Inflammatory macrophage treated with lipopolysaccharide for 4 hours (primary cell): ENCODE results near the gene KIAA1191.
"Not testable (repeated sequence)": the region's sequence is repeated elsewhere in the genome, so short reads cannot be mapped to it uniquely, and the experiment has no call there.

Experiments
- DNase-seq: peaks from one replicate; pipeline ENCODE4 v3.0.0-alpha.2; 2020

The KIAA1191 gene

DNA sequence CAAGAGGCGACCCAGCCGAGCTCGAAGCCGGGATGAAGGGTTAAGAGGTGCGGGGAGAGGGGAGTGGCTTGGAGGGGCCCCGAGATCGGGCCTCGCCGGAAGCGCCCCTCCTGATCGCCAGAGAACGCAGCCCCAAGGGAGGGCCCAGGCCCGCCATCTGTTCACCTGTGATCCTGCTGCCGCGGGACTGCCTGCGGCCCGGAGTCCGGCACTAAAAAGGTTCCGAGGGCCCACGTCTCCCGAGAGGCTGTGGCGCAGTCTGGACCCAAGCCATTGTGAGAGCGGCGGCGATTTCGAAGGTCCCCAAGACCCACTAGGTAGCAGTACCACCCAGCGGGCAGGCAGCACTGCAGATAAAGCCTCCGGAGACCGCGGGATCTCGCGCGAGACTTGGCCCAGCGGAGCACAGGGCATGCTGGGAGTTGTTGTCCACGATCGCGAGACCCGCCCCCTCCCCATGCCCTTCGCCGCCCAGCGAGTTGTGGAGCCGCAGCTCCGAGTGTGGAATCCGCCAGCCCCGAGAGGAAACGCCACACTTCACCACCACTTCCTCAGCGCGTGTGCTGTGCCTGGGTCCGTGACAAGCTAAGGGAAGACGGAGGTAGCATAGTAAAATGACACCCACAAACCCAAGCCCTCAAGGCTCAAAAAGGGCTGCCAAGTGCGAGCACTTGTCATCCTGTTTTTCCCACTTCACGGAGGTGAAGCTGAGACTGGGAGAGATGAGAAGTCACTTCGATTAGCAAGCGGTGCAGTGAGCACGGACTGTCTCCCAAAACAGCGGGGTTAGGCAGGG is at the start of gene KIAA1191:
KIAA1191 (minus strand) TSS at position 328 of the 796 bp plus-strand sequence. CDS start 2,256 bp downstream, outside the sequence.
- DNase-seq, result peak; percentile 93

- no peak for DNase-seq
Observed at GRCh38 chr5:176410486-176411180, 49.1 kb upstream of the KIAA1191 start.

DNA sequence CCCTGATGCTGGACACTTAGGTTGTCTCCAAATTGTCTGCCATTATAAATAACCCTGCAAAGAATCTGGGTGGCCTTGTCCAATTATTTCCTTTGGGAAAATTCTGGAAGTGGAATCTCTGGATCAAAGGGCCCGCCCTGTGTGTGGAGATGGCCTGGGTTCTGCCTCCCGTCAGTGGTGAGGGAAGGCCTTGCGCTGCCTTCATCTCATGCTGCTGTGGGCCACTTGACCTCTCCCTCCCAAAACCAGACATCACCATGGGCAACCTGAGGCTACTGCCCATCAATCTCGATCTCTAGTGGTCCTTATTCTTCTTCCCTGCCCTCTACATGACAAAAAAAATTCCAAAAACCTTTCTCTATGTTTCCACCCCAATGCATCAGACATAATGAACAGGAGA is 48.2 kb upstream of the KIAA1191 start:
- DNase-seq, result no peak

GRCh38 chr5:176408590-176408989 is 47.0 kb upstream of the KIAA1191 start:
- DNase-seq, result no peak

- DNase-seq, result not testable (repeated sequence)
Observed at GRCh38 chr5:176408252-176408573, 46.6 kb upstream of the KIAA1191 start.

DNA sequence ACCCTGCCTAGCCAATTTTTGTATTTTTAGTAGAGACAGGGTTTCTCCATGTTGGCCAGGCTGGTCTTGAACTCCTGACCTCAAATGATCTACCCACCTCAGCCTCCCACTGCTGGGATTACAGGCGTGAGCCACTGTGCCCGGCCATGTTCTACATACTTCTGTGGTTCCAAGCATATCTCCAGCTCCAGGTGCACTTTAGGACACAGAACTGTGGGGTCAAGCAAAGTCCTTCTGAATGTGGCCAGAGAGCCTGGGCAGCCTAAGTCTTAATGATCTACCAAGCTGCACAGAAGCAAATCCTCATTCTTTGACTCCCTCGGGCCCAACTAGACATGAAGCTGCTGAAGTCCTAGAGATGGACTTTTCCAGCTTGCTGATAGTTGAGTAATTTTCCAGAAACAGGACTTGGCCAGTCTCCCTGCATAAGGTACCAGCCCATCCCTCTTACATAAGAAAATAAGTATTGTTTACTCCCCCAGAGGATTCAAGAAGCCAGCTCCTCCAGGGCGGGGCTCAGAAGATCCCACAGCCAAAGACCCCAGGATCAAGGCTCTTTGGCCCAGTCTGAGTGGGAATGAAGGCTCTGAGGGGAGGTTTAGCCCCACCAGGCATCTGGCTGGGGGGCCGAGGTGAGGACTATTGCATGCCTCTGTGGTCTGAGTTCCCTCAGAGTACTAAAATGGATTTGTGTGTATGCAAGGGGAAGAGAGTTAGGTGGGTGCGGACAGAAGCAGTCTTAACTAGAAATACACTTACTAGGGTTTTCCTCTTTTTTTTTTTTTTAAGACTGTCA is 46.1 kb upstream of the KIAA1191 start:
- no peak for DNase-seq

GRCh38 chr5:176406436-176407052 is 45.0 kb upstream of the KIAA1191 start:
- no peak for DNase-seq

GRCh38 chr5:176405656-176406435 is 44.3 kb upstream of the KIAA1191 start:
- no peak for DNase-seq

DNA sequence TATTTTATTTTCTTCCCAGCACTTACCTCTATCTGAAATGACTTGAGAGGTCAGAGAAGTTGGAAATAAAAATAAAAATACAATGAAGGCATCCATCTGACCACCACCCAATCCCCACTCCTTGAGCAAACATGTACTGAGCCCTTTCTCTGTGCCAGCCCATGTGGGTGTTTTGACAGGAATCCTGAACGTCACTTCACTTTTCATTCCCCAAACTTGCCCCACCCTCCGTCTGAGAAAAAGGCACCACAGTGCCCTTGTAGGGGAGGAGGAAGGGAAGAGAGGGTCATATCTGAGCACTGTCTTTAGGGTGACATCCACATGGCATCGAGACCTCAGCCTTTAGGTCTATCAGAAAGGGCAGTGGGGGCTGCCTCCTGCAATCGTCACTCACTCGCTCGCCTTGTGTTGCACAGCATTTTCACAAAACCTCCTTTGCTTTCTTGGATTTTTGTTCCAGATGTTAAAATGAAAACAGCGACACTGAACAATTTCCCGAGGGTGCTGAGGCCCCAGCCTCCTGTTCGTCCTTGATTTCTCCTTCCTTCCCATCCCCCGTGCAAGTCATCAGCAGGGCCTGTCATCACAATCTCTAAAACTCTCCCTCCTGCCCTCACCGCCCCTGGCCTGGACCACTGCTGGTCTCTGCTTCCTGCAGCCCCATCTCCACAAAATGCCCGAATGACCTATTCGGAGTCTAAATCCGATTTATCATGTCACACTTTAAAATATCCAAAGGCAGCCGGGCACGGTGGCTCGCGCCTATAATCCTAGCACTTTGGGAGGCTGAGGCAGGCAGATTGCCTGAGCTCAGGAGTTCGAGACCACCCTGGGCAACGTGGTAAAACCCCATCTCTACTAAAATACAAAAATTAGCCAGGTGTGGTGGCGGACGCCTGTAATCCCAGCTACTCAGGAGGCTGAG is 40.0 kb upstream of the KIAA1191 start:
- DNase-seq, result no peak

- DNase-seq, result no peak
Observed at GRCh38 chr5:176400382-176401156, 39.0 kb upstream of the KIAA1191 start.

DNA sequence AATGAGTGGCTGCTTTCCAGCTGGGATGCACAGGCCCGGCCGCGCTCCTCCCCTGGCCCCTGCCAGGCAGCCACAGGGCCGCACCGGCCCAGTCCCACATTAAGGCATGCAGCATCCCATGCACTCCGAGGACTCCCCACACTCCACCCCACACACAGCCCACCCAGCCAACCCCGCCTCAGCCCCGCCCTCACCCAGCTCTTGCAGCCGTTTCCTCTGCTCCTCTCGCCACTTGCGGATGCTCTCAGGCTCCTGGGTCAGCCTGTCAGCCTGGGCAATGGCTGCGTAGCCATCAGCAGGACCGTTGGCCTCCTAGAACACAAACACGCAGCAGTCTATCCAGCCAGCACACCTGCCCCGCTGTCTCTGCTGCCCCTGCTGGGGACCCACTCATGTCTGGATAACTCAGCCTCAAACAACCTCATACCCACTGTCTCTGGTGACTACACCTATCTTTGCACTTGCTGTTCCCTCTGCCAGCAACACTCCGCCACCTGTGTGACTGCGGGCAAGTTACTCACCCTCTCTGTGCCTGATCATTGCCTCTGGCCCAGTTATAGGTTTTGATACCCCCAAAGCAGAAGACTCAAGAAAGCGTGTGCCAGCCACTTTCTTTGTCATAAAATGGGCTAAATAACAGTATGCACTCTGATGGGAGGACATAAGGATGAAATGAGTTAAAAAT is 36.3 kb upstream of the KIAA1191 start:
- no peak for DNase-seq

DNA sequence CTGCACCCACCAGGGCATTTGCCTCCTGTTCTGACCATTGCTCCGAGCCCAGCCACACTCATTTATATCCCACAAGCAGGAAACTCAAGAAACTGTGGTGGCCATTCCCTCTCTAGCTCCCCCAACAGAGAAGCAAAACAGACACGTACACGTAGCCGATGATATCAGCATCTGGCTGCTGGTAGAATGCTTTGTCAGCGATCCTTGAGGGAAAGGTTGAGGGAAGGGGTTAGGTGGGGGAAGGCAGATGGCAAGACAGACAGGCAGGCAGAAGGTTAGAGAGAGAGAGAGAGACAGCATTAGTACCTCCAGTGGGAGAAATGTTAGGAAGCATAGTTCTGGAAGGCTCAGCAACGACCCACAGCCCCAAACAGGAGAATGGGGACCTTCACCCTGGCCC is 34.8 kb upstream of the KIAA1191 start:
- no peak for DNase-seq

DNA sequence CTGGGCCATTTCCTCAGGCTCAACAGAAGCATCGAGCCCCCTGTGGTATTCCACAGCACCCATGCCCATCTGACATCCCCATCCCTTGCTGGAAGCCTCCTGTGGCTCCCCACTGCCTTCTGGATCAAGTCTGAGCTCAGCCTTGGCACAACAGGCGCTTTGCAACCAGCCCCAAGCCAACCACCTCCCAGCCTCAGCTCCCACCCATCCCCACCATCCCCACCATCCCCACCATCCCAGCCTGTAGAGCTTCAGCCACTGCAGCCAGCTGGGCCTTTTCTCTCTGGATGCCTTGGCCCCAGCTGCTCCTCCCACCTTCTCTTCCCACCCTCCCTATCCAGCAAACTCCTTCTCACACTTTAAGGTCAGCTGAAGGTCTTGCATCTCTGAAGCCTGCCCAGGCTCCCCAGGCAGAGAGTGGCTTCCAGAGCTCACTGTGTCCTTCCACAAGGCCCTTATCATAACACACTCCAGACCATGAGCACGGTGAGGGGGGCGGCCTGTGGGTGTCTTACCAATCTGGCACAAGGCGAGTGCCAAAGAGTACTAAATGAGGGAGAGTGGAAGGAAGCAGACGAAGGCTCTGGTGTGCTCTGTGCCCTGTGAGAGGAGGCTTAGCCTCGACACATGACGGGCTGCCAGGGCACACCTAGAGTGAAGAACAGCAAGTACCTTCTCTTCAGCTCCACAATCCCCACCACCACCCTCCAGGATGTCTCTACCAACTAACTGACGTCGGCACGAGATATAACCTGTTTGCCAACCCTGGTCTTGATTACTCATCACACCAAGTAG is 33.5 kb upstream of the KIAA1191 start:
- DNase-seq, result no peak

GRCh38 chr5:176394096-176394495 is 32.5 kb upstream of the KIAA1191 start:
- no peak for DNase-seq

DNA sequence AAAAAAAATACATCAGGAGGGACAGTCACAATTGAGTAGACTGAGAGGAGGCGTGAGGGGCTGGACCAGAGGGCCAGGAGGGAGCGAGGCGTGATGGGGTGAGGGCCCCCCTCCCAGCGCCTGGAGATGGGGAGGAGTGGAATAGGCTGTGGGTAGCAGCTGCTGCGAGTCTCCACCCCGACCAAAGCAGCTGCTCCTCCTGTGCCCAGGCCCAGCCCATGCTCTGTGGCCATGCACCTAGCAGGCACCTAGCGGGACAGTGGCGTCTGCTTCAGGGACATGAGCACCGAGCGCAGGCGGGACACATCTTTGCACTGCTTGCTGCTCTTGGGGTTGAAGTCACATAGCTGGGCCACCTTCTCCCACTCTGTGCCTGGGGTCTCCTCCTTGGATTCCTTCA is 31.0 kb upstream of the KIAA1191 start:
- no peak for DNase-seq

DNA sequence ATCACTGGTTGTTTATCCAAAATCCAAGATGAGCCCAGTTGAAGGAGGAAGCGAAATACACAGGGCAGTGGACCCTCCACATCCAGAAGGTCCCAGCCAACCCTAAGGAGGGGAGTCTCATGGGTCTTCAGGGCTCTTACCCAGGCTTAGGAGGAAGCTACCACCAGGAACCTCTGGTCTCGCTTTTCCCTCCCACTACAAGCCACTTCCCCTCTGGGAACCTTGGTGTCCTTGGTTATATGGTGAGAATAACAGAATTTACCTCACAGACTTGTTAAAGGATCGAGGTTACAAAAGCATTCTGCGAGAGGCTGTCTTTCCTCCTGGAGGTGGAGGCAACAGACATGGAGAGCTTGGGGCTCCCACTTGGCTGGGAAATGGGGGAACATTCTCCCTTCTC is 30.4 kb upstream of the KIAA1191 start:
- peak; percentile 67 for DNase-seq

DNA sequence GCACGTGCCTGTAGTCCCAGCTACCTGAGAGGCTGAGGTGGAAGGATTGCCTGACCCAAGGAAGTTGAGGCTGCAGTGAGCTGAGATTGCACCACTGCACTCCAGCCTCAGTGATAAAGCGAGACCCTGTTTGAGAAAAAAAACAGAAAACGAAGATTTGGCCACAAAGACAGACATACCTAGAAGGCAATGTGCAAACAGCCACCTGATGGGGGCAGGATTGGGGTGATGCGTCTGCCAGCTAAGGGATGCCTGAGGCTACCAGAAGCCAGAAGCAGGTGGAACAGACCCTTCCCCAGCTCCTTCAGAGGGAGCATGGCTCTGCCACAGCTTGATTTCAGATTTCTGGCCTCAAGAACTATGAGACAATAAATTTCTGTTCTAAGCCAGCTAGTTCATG is 29.9 kb upstream of the KIAA1191 start:
- no peak for DNase-seq

GRCh38 chr5:176389135-176390123 is 27.9 kb upstream of the KIAA1191 start:
- DNase-seq, result peak; percentile 49
